Nephron progenitor cell (in vitro differentiated cells): ENCODE results near the gene EVX2.
A peak's percentile ranks its signal among the peaks of the same experiment; 100 is the strongest.

Experiments
- DNase-seq: peaks from one replicate; pipeline ENCODE4 v3.0.0; 2021
- H3K27ac Mint-ChIP-seq: 2 replicates; pipeline ENCODE4 v1.8.0; 2021; ENCODE audit warnings: mild to moderate bottlenecking, moderate library complexity, mixed read lengths
- H3K27me3 Mint-ChIP-seq: 2 replicates; pipeline ENCODE4 v1.8.0; 2021; ENCODE audit warnings: mild to moderate bottlenecking, low read depth, mixed read lengths; ENCODE audit not compliant: poor library complexity
- H3K36me3 Mint-ChIP-seq: 2 replicates; pipeline ENCODE4 v1.8.0; 2021; ENCODE audit warnings: low read depth, mixed read lengths
- H3K4me1 Mint-ChIP-seq: 2 replicates; pipeline ENCODE4 v1.8.0; 2021; ENCODE audit warnings: mixed read lengths
- H3K4me3 Mint-ChIP-seq: 2 replicates; pipeline ENCODE4 v1.8.0; 2021; ENCODE audit warnings: mild to moderate bottlenecking, moderate library complexity, mixed read lengths
- H3K9me3 Mint-ChIP-seq: 2 replicates; pipeline ENCODE4 v1.8.0; 2021; ENCODE audit warnings: mild to moderate bottlenecking, moderate library complexity, mixed read lengths
- TF ChIP-seq, protein P1 (sequence below): fragments of 200-600 bp; sonication (generic); IDR thresholded peaks from 2 replicates; pipeline ENCODE4 v1.5.0; 2021; ENCODE audit warnings: antibody characterized with exemption

The EVX2 gene

DNA sequence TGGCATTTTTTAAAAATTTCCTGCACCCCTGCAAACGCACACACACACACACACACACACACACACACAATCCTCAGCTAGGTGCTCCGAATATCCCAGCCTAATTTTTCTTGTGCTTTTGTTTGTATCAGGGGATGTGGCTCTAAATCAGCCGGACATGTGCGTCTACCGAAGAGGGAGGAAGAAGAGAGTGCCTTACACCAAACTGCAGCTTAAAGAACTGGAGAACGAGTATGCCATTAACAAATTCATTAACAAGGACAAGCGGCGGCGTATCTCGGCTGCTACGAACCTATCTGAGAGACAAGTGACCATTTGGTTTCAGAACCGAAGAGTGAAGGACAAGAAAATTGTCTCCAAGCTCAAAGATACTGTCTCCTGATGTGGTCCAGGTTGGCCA is 10.6 kb upstream of the EVX2 start:
- TF ChIP-seq, protein P1, sequence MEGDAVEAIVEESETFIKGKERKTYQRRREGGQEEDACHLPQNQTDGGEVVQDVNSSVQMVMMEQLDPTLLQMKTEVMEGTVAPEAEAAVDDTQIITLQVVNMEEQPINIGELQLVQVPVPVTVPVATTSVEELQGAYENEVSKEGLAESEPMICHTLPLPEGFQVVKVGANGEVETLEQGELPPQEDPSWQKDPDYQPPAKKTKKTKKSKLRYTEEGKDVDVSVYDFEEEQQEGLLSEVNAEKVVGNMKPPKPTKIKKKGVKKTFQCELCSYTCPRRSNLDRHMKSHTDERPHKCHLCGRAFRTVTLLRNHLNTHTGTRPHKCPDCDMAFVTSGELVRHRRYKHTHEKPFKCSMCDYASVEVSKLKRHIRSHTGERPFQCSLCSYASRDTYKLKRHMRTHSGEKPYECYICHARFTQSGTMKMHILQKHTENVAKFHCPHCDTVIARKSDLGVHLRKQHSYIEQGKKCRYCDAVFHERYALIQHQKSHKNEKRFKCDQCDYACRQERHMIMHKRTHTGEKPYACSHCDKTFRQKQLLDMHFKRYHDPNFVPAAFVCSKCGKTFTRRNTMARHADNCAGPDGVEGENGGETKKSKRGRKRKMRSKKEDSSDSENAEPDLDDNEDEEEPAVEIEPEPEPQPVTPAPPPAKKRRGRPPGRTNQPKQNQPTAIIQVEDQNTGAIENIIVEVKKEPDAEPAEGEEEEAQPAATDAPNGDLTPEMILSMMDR = no peak
- Mint-ChIP-seq H3K4me3 (peak overlapping the region; percentile 68), H3K27me3 (peaks cover 95% of the 10 kb centered on the region), H3K4me1 (peaks cover 42% of the 10 kb centered on the region), H3K9me3 (peaks cover 6% of the 10 kb centered on the region), H3K27ac (no peak overlapping the region), H3K36me3 (no peaks in the 10 kb centered on the region)
- DNase-seq = no peak

DNA sequence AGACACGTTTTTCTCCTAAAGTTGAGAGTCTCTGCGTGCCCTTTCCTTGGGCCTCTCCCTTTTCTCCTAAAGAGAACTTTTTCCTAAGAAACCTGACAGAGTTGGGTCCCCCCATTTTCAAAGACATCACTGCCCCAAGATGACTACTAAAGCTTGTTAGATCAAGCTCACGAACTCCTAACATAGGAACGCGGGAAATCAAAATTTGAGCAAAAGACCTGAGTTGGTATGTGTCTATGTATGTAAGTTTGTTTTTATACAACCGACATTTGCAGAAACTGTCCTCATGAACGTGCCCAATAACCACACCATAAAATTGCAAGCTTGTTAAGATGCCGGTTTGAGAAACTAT is 10.1 kb upstream of the EVX2 start:
- TF ChIP-seq, protein P1 = no peak

DNA sequence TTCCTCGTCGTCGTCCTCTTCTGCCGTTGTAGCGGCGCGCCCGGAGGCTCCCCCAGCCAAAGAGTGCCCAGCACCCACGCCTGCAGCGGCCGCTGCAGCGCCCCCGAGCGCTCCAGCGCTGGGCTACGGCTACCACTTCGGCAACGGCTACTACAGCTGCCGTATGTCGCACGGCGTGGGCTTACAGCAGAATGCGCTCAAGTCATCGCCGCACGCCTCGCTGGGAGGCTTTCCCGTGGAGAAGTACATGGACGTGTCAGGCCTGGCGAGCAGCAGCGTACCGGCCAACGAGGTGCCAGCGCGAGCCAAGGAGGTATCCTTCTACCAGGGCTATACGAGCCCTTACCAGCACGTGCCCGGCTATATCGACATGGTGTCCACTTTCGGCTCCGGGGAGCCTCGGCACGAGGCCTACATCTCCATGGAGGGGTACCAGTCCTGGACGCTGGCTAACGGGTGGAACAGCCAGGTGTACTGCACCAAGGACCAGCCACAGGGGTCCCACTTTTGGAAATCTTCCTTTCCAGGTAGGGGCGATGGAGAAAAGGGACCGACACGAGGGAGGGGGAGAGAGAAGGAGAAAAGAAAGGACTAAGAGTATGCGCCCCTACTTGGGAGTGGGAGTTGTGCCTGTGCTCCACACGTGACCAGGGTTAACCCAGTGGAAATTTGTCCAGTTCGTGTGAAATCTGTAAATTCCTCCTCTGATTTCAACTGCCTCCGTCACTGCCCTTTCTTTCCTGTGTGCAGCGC is 9.6 kb upstream of the EVX2 start:
- H3K4me1 Mint-ChIP-seq = peaks cover 33% of the 10 kb centered on the region
- peak overlapping the region; percentile 68 for H3K4me3 Mint-ChIP-seq
- H3K27ac Mint-ChIP-seq = no peak overlapping the region
- H3K9me3 Mint-ChIP-seq = peaks cover 6% of the 10 kb centered on the region
- peak; percentile 48 for DNase-seq
- no peaks in the 10 kb centered on the region for H3K36me3 Mint-ChIP-seq
- TF ChIP-seq, protein P1 = no peak
- H3K27me3 Mint-ChIP-seq = peaks cover 95% of the 10 kb centered on the region

More for the DNA sequence above, 10.1 kb upstream of the EVX2 start:
- DNase-seq = no peak
- Mint-ChIP-seq H3K36me3 (no peaks in the 10 kb centered on the region), H3K27me3 (peaks cover 95% of the 10 kb centered on the region), H3K4me1 (peaks cover 37% of the 10 kb centered on the region), H3K4me3 (peak overlapping the region; percentile 68), H3K27ac (no peak overlapping the region), H3K9me3 (peaks cover 6% of the 10 kb centered on the region)

DNA sequence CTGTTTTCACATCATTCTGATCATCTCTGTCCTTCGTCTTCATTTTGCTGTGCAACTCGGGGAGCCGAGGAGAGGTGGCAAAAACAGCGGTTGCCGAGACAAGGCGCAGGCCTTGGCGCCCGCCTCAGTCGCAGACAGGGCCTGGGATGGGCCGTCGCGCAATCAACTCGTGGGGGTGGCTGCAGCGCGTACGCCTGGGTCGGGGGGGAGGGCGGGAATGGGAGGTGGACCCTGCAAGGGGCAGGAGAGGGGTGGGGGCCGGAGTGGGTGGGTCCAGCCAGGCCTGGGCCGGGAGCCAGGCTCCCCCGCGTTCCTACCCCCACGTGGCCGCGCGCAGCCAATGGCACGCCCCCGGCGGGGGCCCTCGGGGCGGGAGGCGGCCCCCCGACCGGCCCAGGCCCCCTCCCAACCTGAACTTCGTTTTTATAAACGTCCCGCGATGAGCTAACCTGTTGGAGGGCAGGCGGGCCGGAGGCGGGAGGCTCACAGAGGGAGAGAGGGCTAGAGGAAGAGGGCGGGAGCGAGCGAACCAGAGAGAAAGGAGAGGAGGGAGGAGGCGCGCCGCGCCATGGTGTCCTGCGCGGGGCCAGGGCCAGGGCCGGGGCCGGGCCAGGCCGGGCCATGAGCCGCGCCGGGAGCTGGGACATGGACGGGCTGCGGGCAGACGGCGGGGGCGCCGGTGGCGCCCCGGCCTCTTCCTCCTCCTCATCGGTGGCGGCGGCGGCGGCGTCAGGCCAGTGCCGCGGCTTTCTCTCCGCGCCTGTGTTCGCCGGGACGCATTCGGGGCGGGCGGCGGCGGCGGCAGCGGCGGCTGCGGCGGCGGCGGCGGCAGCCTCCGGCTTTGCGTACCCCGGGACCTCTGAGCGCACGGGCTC is 8.7 kb upstream of the EVX2 start, which contains the start of gene HOXD13:
Gene HOXD13, plus strand, starts transcription at position 452 of the 875 bp plus-strand sequence. Its CDS starts 170 bp downstream, at position 622.
- peak within 1 kb of the TSS; percentile 73 for H3K4me3 Mint-ChIP-seq
- peaks cover 6% of the 10 kb centered on the region for H3K9me3 Mint-ChIP-seq
- TF ChIP-seq, protein P1 = no peak
- peaks cover 95% of the 10 kb centered on the region for H3K27me3 Mint-ChIP-seq
- DNase-seq = peak; percentile 72
- H3K27ac Mint-ChIP-seq = no peak within 1 kb of the TSS
- peaks cover 30% of the 10 kb centered on the region for H3K4me1 Mint-ChIP-seq
- no peaks in the 10 kb centered on the region for H3K36me3 Mint-ChIP-seq

DNA sequence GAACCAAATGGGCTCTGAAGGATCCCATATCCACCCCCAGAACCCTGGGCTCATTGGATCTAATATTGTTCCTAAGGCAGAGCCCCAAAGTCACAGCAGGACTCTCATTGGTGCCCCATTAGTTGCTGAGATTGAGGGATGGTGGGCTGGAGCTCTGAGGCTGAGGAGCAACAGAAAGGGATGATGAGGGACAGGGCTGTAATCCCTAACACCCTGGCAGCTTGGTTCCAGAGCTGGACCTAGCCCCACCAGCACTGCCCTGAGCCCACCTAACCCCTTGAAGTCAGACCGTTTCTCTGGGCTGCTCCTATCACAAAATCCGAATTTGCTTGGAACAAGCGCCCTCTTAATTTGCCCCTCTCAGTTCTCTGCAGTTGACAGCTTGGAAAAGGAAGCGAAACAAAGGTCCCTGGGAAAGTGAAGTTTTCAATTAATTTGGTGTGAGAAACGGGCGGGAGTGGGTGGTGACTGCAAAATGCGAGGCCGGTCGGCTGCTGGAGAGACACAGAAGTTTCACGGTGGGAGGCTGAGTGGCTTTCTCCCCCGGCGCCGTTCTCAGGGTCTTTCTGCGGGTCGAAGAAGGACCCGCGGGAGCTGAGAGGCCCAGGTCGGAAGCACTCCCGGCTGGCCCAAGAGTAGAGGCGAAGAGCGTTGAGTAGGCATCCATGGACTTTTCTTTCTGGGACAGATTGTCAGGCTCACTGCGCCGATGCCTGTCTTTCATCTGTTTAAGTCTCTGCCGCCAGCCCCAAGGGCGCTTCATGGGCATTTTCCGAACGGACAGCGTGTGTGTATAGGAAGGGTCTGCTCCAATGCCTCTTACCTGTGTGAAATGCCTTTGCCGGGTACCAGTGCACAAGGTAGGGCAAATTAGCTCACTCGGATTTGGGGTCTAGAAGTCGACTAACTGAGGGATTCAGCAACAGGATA is 7.8 kb upstream of the EVX2 start:
- no peak for DNase-seq
- Mint-ChIP-seq H3K9me3 (peaks cover 13% of the 10 kb centered on the region), H3K27ac (no peak overlapping the region), H3K27me3 (peaks cover 95% of the 10 kb centered on the region), H3K36me3 (no peaks in the 10 kb centered on the region), H3K4me1 (peaks cover 24% of the 10 kb centered on the region), H3K4me3 (peak overlapping the region; percentile 73)
- TF ChIP-seq, protein P1 = no peak
